ENCODE measurements around the gene CBFA2T3. TPM values are rescaled to one million over a fixed set of nuclear protein-coding genes. Genes with fewer than 3 reads are reported as not detected.

The CBFA2T3 gene
- total and polyA plus RNA-seq, 2 donors (not counting 1 experiment from before 2014, with no cell fraction given): 40.8 to 58.3 TPM

GRCh38 chr16:88870608-88871348 is 106.2 kb downstream of the CBFA2T3 start:
- intact Hi-C loops (cut with micrococcal nuclease): no loop called here
- Mint-ChIP-seq H3K27me3 (peaks cover 10% of the 10 kb centered on the region), H3K27ac (peak overlapping the region; percentile 61), H3K4me1 (peaks cover 11% of the 10 kb centered on the region), H3K4me3 (peak overlapping the region; percentile 74), H3K9me3 (ENCODE audit: insufficient read depth) (no peaks in the 10 kb centered on the region)
- Histone ChIP-seq H3K9me3 (ENCODE audit: control extremely low read depth in 1 of 3, control insufficient read depth in 2 of 3, insufficient read depth in 1 of 3, low read length in 2 of 3) (peaks cover 0 to 7% (median 0%) of the 10 kb centered on the region in 3 donors), H3K4me1 (ENCODE audit: control insufficient read depth in 2 of 2, insufficient read depth in 2 of 2, low read length in 2 of 2) (peaks cover 13 to 19% of the 10 kb centered on the region in 2 donors), H3K9ac (ENCODE audit: low read length) (peak overlapping the region; percentile 1), H3K4me2 (replicated peaks; ENCODE audit: low read depth, low read length, poor library complexity, severe bottlenecking) (peak overlapping the region; percentile 53), H4K20me1 (ENCODE audit: control insufficient read depth, insufficient read depth, low read length, poor library complexity, severe bottlenecking) (peaks cover 30% of the 10 kb centered on the region), H3K27ac (ENCODE audit: low read length in 2 of 2) (no peak overlapping the region), H3K36me3 (replicated peaks in 1 of 2; ENCODE audit: control extremely low read depth in 1 of 2, control insufficient read depth in 1 of 2, extremely low read depth in 1 of 2, insufficient read depth in 2 of 2, low read length in 1 of 2) (peaks cover 0 to 9% of the 10 kb centered on the region in 2 experiments), H3K4me3 (ENCODE audit: control extremely low read depth in 1 of 5, extremely low read depth in 1 of 5, insufficient read depth in 1 of 5, low read depth in 2 of 5, low read length in 4 of 5) (peak overlapping the region in 4 of 5 experiments; percentile 5 to 30 (median 20)), H3K27me3 (replicated peaks in 1 of 4; ENCODE audit: control extremely low read depth in 1 of 4, control insufficient read depth in 3 of 4, insufficient read depth in 4 of 4, low read length in 3 of 4) (peaks cover 0 to 34% (median 4%) of the 10 kb centered on the region in 4 experiments), H3K79me2 (ENCODE audit: control insufficient read depth, insufficient read depth, low read length) (no peaks in the 10 kb centered on the region), H2AFZ (ENCODE audit: insufficient read depth, low read depth, low read length, poor library complexity, severe bottlenecking) (no peak overlapping the region)
- POLR2A ChIA-PET: no interaction called here
- DNase-seq (peak; percentile 42), ATAC-seq (ENCODE audit: low read depth) (peak; percentile 53)
- TF ChIP-seq, protein P1, sequence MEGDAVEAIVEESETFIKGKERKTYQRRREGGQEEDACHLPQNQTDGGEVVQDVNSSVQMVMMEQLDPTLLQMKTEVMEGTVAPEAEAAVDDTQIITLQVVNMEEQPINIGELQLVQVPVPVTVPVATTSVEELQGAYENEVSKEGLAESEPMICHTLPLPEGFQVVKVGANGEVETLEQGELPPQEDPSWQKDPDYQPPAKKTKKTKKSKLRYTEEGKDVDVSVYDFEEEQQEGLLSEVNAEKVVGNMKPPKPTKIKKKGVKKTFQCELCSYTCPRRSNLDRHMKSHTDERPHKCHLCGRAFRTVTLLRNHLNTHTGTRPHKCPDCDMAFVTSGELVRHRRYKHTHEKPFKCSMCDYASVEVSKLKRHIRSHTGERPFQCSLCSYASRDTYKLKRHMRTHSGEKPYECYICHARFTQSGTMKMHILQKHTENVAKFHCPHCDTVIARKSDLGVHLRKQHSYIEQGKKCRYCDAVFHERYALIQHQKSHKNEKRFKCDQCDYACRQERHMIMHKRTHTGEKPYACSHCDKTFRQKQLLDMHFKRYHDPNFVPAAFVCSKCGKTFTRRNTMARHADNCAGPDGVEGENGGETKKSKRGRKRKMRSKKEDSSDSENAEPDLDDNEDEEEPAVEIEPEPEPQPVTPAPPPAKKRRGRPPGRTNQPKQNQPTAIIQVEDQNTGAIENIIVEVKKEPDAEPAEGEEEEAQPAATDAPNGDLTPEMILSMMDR (IDR thresholded peaks at IDR 0.05): no peak
- TF ChIP-seq EZH2 (IDR thresholded peaks at IDR 0.05; ENCODE audit: borderline replicate concordance, insufficient read depth, low read depth, low read length, poor library complexity, severe bottlenecking): no peak
- 23% methylated on average over 28 of the region's 37 CpGs for WGBS (ENCODE audit: insufficient coverage)
- CTCF ChIA-PET: interaction anchor here (0.7 kb wide), 1 partner anchor 54 kb away, joined by 3 read pairs; no protein-coding TSS in a partner anchor

DNA sequence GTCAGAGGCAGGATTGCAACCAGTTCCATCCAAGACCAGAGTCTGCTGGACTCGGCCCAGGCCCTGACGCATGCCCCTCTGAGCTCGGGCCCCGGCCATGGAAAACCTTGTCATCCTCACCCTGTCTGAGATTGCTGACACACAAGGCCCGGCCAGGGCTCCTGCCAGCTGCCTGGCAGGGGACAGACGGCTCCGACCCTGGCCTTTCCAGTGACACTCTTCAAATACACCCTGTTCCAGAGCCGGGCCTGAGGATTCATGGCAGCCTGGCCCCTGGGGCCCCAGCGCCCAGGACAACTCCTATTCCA is 107.4 kb downstream of the CBFA2T3 start:
- DNase-seq (no peak), ATAC-seq (ENCODE audit: low read depth) (no peak)
- H3K27ac ChIP-seq (ENCODE audit: low read length in 2 of 2): no peak overlapping the region
- WGBS (ENCODE audit: insufficient coverage): 93% methylated on average over 9 of the region's 9 CpGs
- no peak overlapping the region for H3K4me3 ChIP-seq (ENCODE audit: control extremely low read depth in 1 of 5, extremely low read depth in 1 of 5, insufficient read depth in 1 of 5, low read depth in 2 of 5, low read length in 4 of 5)
- H4K20me1 ChIP-seq (ENCODE audit: control insufficient read depth, insufficient read depth, low read length, poor library complexity, severe bottlenecking): peaks cover 19% of the 10 kb centered on the region
- no peaks in the 10 kb centered on the region for H3K79me2 ChIP-seq (ENCODE audit: control insufficient read depth, insufficient read depth, low read length)
- POLR2A ChIA-PET: no interaction called here
- H3K9me3 ChIP-seq (ENCODE audit: control extremely low read depth in 1 of 3, control insufficient read depth in 2 of 3, insufficient read depth in 1 of 3, low read length in 2 of 3): peaks cover 0 to 1% (median 0%) of the 10 kb centered on the region in 3 donors
- Mint-ChIP-seq H3K27ac (no peak overlapping the region), H3K27me3 (peaks cover 10% of the 10 kb centered on the region), H3K9me3 (ENCODE audit: insufficient read depth) (no peaks in the 10 kb centered on the region), H3K4me3 (no peak overlapping the region), H3K4me1 (peaks cover 11% of the 10 kb centered on the region)
- H3K4me1 ChIP-seq (ENCODE audit: control insufficient read depth in 2 of 2, insufficient read depth in 2 of 2, low read length in 2 of 2): peaks cover 13 to 19% of the 10 kb centered on the region in 2 donors
- peaks cover 0 to 6% of the 10 kb centered on the region in 2 experiments for H3K36me3 ChIP-seq (replicated peaks in 1 of 2; ENCODE audit: control extremely low read depth in 1 of 2, control insufficient read depth in 1 of 2, extremely low read depth in 1 of 2, insufficient read depth in 2 of 2, low read length in 1 of 2)
- H2AFZ ChIP-seq (ENCODE audit: insufficient read depth, low read depth, low read length, poor library complexity, severe bottlenecking): no peak overlapping the region
- no peak overlapping the region for H3K9ac ChIP-seq (ENCODE audit: low read length)
- H3K27me3 ChIP-seq (replicated peaks in 1 of 4; ENCODE audit: control extremely low read depth in 1 of 4, control insufficient read depth in 3 of 4, insufficient read depth in 4 of 4, low read length in 3 of 4): peaks cover 0 to 34% (median 4%) of the 10 kb centered on the region in 4 experiments
- TF ChIP-seq, protein P1 (IDR thresholded peaks at IDR 0.05): no peak
- TF ChIP-seq EZH2 (IDR thresholded peaks at IDR 0.05; ENCODE audit: borderline replicate concordance, insufficient read depth, low read depth, low read length, poor library complexity, severe bottlenecking): no peak
- no peak overlapping the region for H3K4me2 ChIP-seq (replicated peaks; ENCODE audit: low read depth, low read length, poor library complexity, severe bottlenecking)
- intact Hi-C loops (cut with micrococcal nuclease): no loop called here
- CTCF ChIA-PET: no interaction called here

Data from B cell (primary cell).